Esophagus squamous epithelium (tissue), 4 donors: ENCODE data around the gene RELCH.

Source experiments
- CTCF ChIP-seq, 6 experiments: fragments of 450-650 bp in 4 of 6; fragments of 200-600 bp in 2 of 6; sonication (generic) in 2 of 6; IDR thresholded peaks; one replicate each; pipeline ENCODE4 v1.5.1; 2016 to 2019; ENCODE audit warnings: antibody characterized with exemption in 6 of 6, mild to moderate bottlenecking in 4 of 6, moderate library complexity in 4 of 6
- POLR2A ChIP-seq, 4 donors: fragments of 450-650 bp; IDR thresholded peaks; one replicate each; pipeline ENCODE4 v1.6.1; 2017; ENCODE audit warnings: antibody characterized with exemption in 4 of 4, mild to moderate bottlenecking in 4 of 4, moderate library complexity in 3 of 4

- TF ChIP-seq POLR2A (IDR thresholded peaks at IDR 0.05): no peak
- no peak for TF ChIP-seq CTCF (IDR thresholded peaks at IDR 0.05)
These were observed 159.5 kb downstream of the RELCH start for GRCh38 chr18:62346333-62347088.
